BLaER1 (cell line): ENCODE data around the gene ITGA11.

Source experiments
- H3K27ac ChIP-seq: shearing (Covaris generic); formaldehyde crosslinking; 2 replicates; pipeline ENCODE4 v1.8.1; 2022
- H3K27me3 ChIP-seq: shearing (Covaris generic); formaldehyde crosslinking; 2 replicates; pipeline ENCODE4 v1.8.1; 2022
- H3K36me3 ChIP-seq: shearing (Covaris generic); formaldehyde crosslinking; 2 replicates; pipeline ENCODE4 v1.8.1; 2022
- H3K4me1 ChIP-seq: shearing (Covaris generic); formaldehyde crosslinking; 2 replicates; pipeline ENCODE4 v1.8.1; 2022
- H3K4me2 ChIP-seq: shearing (Covaris generic); formaldehyde crosslinking; 2 replicates; pipeline ENCODE4 v1.8.1; 2022
- H3K4me3 ChIP-seq: shearing (Covaris generic); formaldehyde crosslinking; 2 replicates; pipeline ENCODE4 v1.8.1; 2022
- H3K9ac ChIP-seq: shearing (Covaris generic); formaldehyde crosslinking; 2 replicates; pipeline ENCODE4 v1.8.1; 2022
- H3K9me3 ChIP-seq: shearing (Covaris generic); formaldehyde crosslinking; 2 replicates; pipeline ENCODE4 v1.8.1; 2022
- H4K20me1 ChIP-seq: shearing (Covaris generic); formaldehyde crosslinking; 2 replicates; pipeline ENCODE4 v1.8.1; 2022
- Cebpa-rat ChIP-seq: shearing (Covaris generic); IDR thresholded peaks from 2 replicates; pipeline ENCODE4 v1.8.1; 2022

The ITGA11 gene

DNA sequence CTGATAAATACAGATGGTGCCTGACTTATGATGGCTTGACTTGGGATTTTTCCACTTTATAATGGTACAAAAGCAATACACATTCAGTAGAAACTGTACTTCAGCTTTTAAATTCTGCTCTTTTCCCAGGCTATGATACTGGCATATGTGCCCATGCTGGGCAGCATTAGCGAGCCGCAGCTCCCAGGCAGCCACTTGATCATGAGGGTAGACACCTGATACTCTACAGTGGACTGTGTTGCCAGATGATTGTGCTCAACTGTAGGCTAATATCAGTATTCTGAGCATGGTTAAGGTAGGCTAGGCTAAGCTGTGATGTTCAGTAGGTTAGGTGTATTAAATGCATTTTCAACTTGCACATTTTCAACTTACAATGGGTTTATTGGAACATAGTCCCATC, 172.1 kb downstream of the ITGA11 start:
- no peak overlapping the region for H3K9ac ChIP-seq
- H3K27ac ChIP-seq = no peak overlapping the region
- no peaks in the 10 kb centered on the region for H3K36me3 ChIP-seq
- no peaks in the 10 kb centered on the region for H4K20me1 ChIP-seq
- H3K4me2 ChIP-seq = no peak overlapping the region
- H3K4me1 ChIP-seq = peaks cover 17% of the 10 kb centered on the region
- no peaks in the 10 kb centered on the region for H3K9me3 ChIP-seq
- no peak overlapping the region for H3K4me3 ChIP-seq
- H3K27me3 ChIP-seq = no peaks in the 10 kb centered on the region
- no peak for TF ChIP-seq Cebpa-rat

DNA sequence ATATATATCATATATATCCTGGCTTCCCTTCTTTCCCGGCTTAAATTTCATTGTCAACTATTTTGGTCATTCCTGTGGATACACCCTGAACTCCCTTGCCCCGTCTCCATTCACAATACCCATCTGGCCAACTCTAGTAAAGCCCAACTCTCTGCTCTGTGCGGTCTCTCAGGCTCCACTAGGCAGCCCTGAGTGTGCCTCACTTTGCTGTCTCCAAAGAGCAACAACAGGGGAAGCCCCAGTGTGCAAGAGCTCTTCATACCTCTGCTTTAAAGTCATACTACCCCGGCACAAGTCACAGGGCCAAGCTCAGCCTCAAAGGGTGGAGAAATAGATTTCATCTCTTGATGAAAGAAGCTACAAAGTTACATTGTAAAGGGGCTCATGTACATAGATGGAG, 173.3 kb downstream of the ITGA11 start:
- Histone ChIP-seq H3K27me3 (no peaks in the 10 kb centered on the region), H3K9me3 (no peaks in the 10 kb centered on the region), H3K9ac (no peak overlapping the region), H3K4me2 (no peak overlapping the region), H3K27ac (no peak overlapping the region), H4K20me1 (no peaks in the 10 kb centered on the region), H3K4me1 (peaks cover 17% of the 10 kb centered on the region), H3K36me3 (no peaks in the 10 kb centered on the region), H3K4me3 (no peak overlapping the region)
- TF ChIP-seq Cebpa-rat = no peak

- Histone ChIP-seq H3K4me3 (peak overlapping the region; percentile 62), H4K20me1 (no peaks in the 10 kb centered on the region), H3K27me3 (no peaks in the 10 kb centered on the region), H3K9me3 (no peaks in the 10 kb centered on the region), H3K27ac (peak overlapping the region; percentile 78), H3K36me3 (no peaks in the 10 kb centered on the region), H3K4me2 (peak overlapping the region; percentile 83), H3K9ac (peak overlapping the region; percentile 60; the same call in 1 of the 2 replicates), H3K4me1 (peaks cover 20% of the 10 kb centered on the region)
- TF ChIP-seq Cebpa-rat = peak; percentile 92
These were observed 175.1 kb downstream of the ITGA11 start for GRCh38 chr15:68256675-68257450.

- H3K27me3 ChIP-seq = no peaks in the 10 kb centered on the region
- H3K27ac ChIP-seq = no peak overlapping the region
- no peak for TF ChIP-seq Cebpa-rat
- H3K4me2 ChIP-seq = no peak overlapping the region
- H3K9ac ChIP-seq = no peak overlapping the region
- H3K9me3 ChIP-seq = no peaks in the 10 kb centered on the region
- H4K20me1 ChIP-seq = no peaks in the 10 kb centered on the region
- peaks cover 19% of the 10 kb centered on the region for H3K4me1 ChIP-seq
- no peak overlapping the region for H3K4me3 ChIP-seq
- no peaks in the 10 kb centered on the region for H3K36me3 ChIP-seq
These were observed 178.9 kb downstream of the ITGA11 start for GRCh38 chr15:68252925-68253534.

- H3K27ac ChIP-seq = no peak overlapping the region
- 0 out of 2 replicates have a peak, but pooled peaks cover 7% of the 10 kb centered on the region for H3K4me1 ChIP-seq
- peaks cover 8% of the 10 kb centered on the region for H3K9me3 ChIP-seq
- H3K36me3 ChIP-seq = no peaks in the 10 kb centered on the region
- H3K27me3 ChIP-seq = no peaks in the 10 kb centered on the region
- TF ChIP-seq Cebpa-rat = no peak
- no peak overlapping the region for H3K9ac ChIP-seq
- H3K4me3 ChIP-seq = no peak overlapping the region
- no peak overlapping the region for H3K4me2 ChIP-seq
- H4K20me1 ChIP-seq = no peaks in the 10 kb centered on the region
These were observed 182.8 kb downstream of the ITGA11 start for GRCh38 chr15:68249058-68249713.
